ENCODE data around the gene POU3F1.

Gene POU3F1

GRCh38 chr1:38046333-38046883 is at the start of gene POU3F1:
Gene POU3F1, minus strand, starts transcription at chr1:38046793. Its CDS starts 50 bp downstream, at chr1:38046743.
- DNase-seq = no peak

- DNase-seq = no peak
These were observed 48.9 kb upstream of the POU3F1 start for GRCh38 chr1:38095454-38095931.

- DNase-seq = no peak
These were observed 48.2 kb upstream of the POU3F1 start for GRCh38 chr1:38094711-38095290.

- DNase-seq = no peak
These were observed 47.3 kb upstream of the POU3F1 start for GRCh38 chr1:38093569-38094520.

- DNase-seq = no peak
These were observed 45.7 kb upstream of the POU3F1 start for GRCh38 chr1:38092256-38092655.

GRCh38 chr1:38090796-38091195 is 44.2 kb upstream of the POU3F1 start:
- no peak for DNase-seq

GRCh38 chr1:38089712-38090360 is 43.2 kb upstream of the POU3F1 start:
- DNase-seq = no peak

GRCh38 chr1:38088791-38089190 is 42.2 kb upstream of the POU3F1 start:
- no peak for DNase-seq

- DNase-seq = no peak
These were observed 41.8 kb upstream of the POU3F1 start for GRCh38 chr1:38088366-38088765.

GRCh38 chr1:38087676-38088075 is 41.1 kb upstream of the POU3F1 start:
- DNase-seq = no peak

- no peak for DNase-seq
These were observed 39.2 kb upstream of the POU3F1 start for GRCh38 chr1:38085666-38086330.

GRCh38 chr1:38084700-38085099 is 38.1 kb upstream of the POU3F1 start:
- no peak for DNase-seq

- DNase-seq = no peak
These were observed 37.5 kb upstream of the POU3F1 start for GRCh38 chr1:38084113-38084512.

- no peak for DNase-seq
These were observed 36.9 kb upstream of the POU3F1 start for GRCh38 chr1:38083541-38083940.

GRCh38 chr1:38082769-38083263 is 36.2 kb upstream of the POU3F1 start:
- no peak for DNase-seq

GRCh38 chr1:38079019-38079418 is 32.4 kb upstream of the POU3F1 start:
- no peak for DNase-seq

- no peak for DNase-seq
These were observed 31.0 kb upstream of the POU3F1 start for GRCh38 chr1:38077523-38078147.

- no peak for DNase-seq
These were observed 29.9 kb upstream of the POU3F1 start for GRCh38 chr1:38076455-38076854.

GRCh38 chr1:38076038-38076437 is 29.4 kb upstream of the POU3F1 start:
- no peak for DNase-seq

GRCh38 chr1:38075191-38075590 is 28.6 kb upstream of the POU3F1 start:
- DNase-seq = no peak

- DNase-seq = no peak
These were observed 27.7 kb upstream of the POU3F1 start for GRCh38 chr1:38074302-38074677.

All from CD4-positive, alpha-beta T cell treated with Interleukin-12 subunit alpha and Interleukin-12 subunit beta, for 1 hour (primary cell).